Mesendoderm (in vitro differentiated cells): ENCODE data around the gene SRSF6. TPM values are rescaled to one million over a fixed set of nuclear protein-coding genes. Genes with fewer than 3 reads are reported as not detected.

Source experiments
- DNase-seq: peaks from one replicate; pipeline ENCODE4 v3.0.0; 2013
- H2AK5ac ChIP-seq: 2 replicates; pipeline ENCODE4 v1.6.1; 2013; ENCODE audit warnings: low read length, inconsistent platforms
- H2BK120ac ChIP-seq: 2 replicates; pipeline ENCODE4 v1.6.1; 2013; ENCODE audit warnings: low read depth, mild to moderate bottlenecking, low read length, moderate library complexity, mixed read lengths
- H2BK15ac ChIP-seq: replicated peaks from 2 replicates; pipeline ENCODE4 v1.6.1; 2013; ENCODE audit warnings: low read depth, mild to moderate bottlenecking, moderate library complexity
- H2BK5ac ChIP-seq: 2 replicates; pipeline ENCODE4 v1.6.1; 2013; ENCODE audit warnings: low read length, inconsistent platforms
- H3K18ac ChIP-seq: 2 replicates; pipeline ENCODE4 v1.6.1; 2013; ENCODE audit warnings: mild to moderate bottlenecking, low read length, mixed read lengths
- H3K23ac ChIP-seq: one replicate; pipeline ENCODE4 v1.6.1; 2013; ENCODE audit warnings: low read length
- H3K27ac ChIP-seq: 2 replicates; pipeline ENCODE4 v1.5.1; 2013; ENCODE audit warnings: low read depth, mild to moderate bottlenecking, inconsistent platforms, low read length, moderate library complexity
- H3K27me3 ChIP-seq: 2 replicates; pipeline ENCODE4 v1.6.1; 2013; ENCODE audit warnings: low read length, control low read depth, mild to moderate bottlenecking, inconsistent platforms; ENCODE audit not compliant: insufficient read depth, poor library complexity
- H3K36me3 ChIP-seq: 2 replicates; pipeline ENCODE4 v1.6.1; 2013; ENCODE audit warnings: low read length, inconsistent platforms; ENCODE audit not compliant: control insufficient read depth, insufficient read depth
- H3K4ac ChIP-seq: one replicate; pipeline ENCODE4 v1.6.1; 2013; ENCODE audit warnings: low read depth, mild to moderate bottlenecking, low read length, moderate library complexity
- H3K4me1 ChIP-seq: 2 replicates; pipeline ENCODE4 v1.6.1; 2013; ENCODE audit warnings: low read depth, low read length, inconsistent platforms; ENCODE audit not compliant: control insufficient read depth
- H3K4me2 ChIP-seq: 2 replicates; pipeline ENCODE4 v1.6.1; 2013; ENCODE audit warnings: low read length
- H3K4me3 ChIP-seq: 2 replicates; pipeline ENCODE4 v1.5.1; 2013; ENCODE audit warnings: mild to moderate bottlenecking, low read length
- H3K56ac ChIP-seq: one replicate; pipeline ENCODE4 v1.6.1; 2013; ENCODE audit warnings: low read length
- H3K79me1 ChIP-seq: 2 replicates; pipeline ENCODE4 v1.6.1; 2013; ENCODE audit warnings: low read length, inconsistent platforms
- H3K79me2 ChIP-seq: 2 replicates; pipeline ENCODE4 v1.6.1; 2013; ENCODE audit warnings: mild to moderate bottlenecking, low read length; ENCODE audit not compliant: control insufficient read depth, insufficient read depth
- H3K9ac ChIP-seq: 2 replicates; pipeline ENCODE4 v1.6.1; 2013; ENCODE audit warnings: low read length, inconsistent platforms
- H4K5ac ChIP-seq: one replicate; pipeline ENCODE4 v1.6.1; 2013; ENCODE audit warnings: low read length
- H4K8ac ChIP-seq: one replicate; pipeline ENCODE4 v1.6.1; 2013; ENCODE audit warnings: low read depth, mild to moderate bottlenecking, control low read depth, low read length, moderate library complexity
- WGBS: extraction: QIAGEN DNeasy Blood & Tissue Kit; methylation state at CpG from one replicate; pipeline ENCODE4 v1.1.7; 2013; ENCODE audit warnings: low lambda C conversion rate, missing lambda C conversion rate; ENCODE audit not compliant: insufficient coverage; ENCODE audit errors: extremely low coverage; 5-methylcytosine and 5-hydroxymethylcytosine counted together
- polyA plus RNA-seq, 2 experiments: library from polyadenylated mRNA; stranded (reverse); fragments of 200-250 nt; gene quantifications; one replicate each; pipeline ENCODE4 v1.2.3, GENCODE V29; 2013

SRSF6 gene
- 155 TPM for polyA plus RNA-seq (2013, experiment 1 of 2)
- polyA plus RNA-seq (2013, experiment 2 of 2) = 154 TPM

- peaks cover 5% of the 10 kb centered on the region for H3K79me1 ChIP-seq
- DNase-seq = peak; percentile 93
- peak within 1 kb of the TSS; percentile 100 for H3K9ac ChIP-seq
- H3K4me1 ChIP-seq = peaks cover 2% of the 10 kb centered on the region
- peak within 1 kb of the TSS; percentile 85 for H2AK5ac ChIP-seq
- H4K5ac ChIP-seq = peak within 1 kb of the TSS; percentile 84
- H3K4ac ChIP-seq = peak within 1 kb of the TSS; percentile 98
- peak within 1 kb of the TSS; percentile 98 for H3K4me3 ChIP-seq
- no peaks in the 10 kb centered on the region for H3K27me3 ChIP-seq
- WGBS = no CpG with 5 or more reads among the region's 101 CpGs
- peaks cover 9% of the 10 kb centered on the region for H3K36me3 ChIP-seq
- H3K27ac ChIP-seq = peak within 1 kb of the TSS; percentile 93
- H3K18ac ChIP-seq = peak within 1 kb of the TSS; percentile 99
- peaks cover 24% of the 10 kb centered on the region for H3K79me2 ChIP-seq
- peak within 1 kb of the TSS; percentile 100 for H3K23ac ChIP-seq
- H4K8ac ChIP-seq = peak within 1 kb of the TSS; percentile 87
- peak within 1 kb of the TSS; percentile 86 for H3K4me2 ChIP-seq
- peak within 1 kb of the TSS; percentile 100 for H3K56ac ChIP-seq
- H2BK120ac ChIP-seq = no peak within 1 kb of the TSS
- H2BK15ac ChIP-seq = no peak within 1 kb of the TSS
- H2BK5ac ChIP-seq = peak within 1 kb of the TSS; percentile 92
These were observed at the start of gene SRSF6 for GRCh38 chr20:43457640-43458421. Gene SRSF6, plus strand, starts transcription at chr20:43457896. Its CDS starts 138 bp downstream, at chr20:43458034.

- H2BK120ac ChIP-seq = no peak overlapping the region
- H2AK5ac ChIP-seq = no peak overlapping the region
- no peak overlapping the region for H3K27ac ChIP-seq
- no peaks in the 10 kb centered on the region for H3K27me3 ChIP-seq
- H3K79me2 ChIP-seq = no peaks in the 10 kb centered on the region
- H4K8ac ChIP-seq = no peak overlapping the region
- no peak overlapping the region for H2BK5ac ChIP-seq
- no CpG with 5 or more reads among the region's 11 CpGs for WGBS
- H3K4me3 ChIP-seq = no peak overlapping the region
- no peaks in the 10 kb centered on the region for H3K79me1 ChIP-seq
- peak; percentile 79 for DNase-seq
- no peak overlapping the region for H4K5ac ChIP-seq
- H3K23ac ChIP-seq = no peak overlapping the region
- H3K4me1 ChIP-seq = no peaks in the 10 kb centered on the region
- H3K36me3 ChIP-seq = no peaks in the 10 kb centered on the region
- no peak overlapping the region for H3K9ac ChIP-seq
- no peak overlapping the region for H3K4me2 ChIP-seq
- H3K56ac ChIP-seq = peak overlapping the region; percentile 27
- no peak overlapping the region for H3K18ac ChIP-seq
- no peak overlapping the region for H3K4ac ChIP-seq
- H2BK15ac ChIP-seq = no peak overlapping the region
These were observed 48.7 kb upstream of the SRSF6 start for GRCh38 chr20:43408848-43409576.

GRCh38 chr20:43409577-43409913 lies 48.2 kb upstream of the SRSF6 start:
- Histone ChIP-seq H3K4me2 (no peak overlapping the region), H2BK5ac (no peak overlapping the region), H2AK5ac (no peak overlapping the region), H4K5ac (no peak overlapping the region), H3K27ac (no peak overlapping the region), H3K4me1 (no peaks in the 10 kb centered on the region), H3K4me3 (no peak overlapping the region), H3K56ac (no peak overlapping the region), H3K4ac (no peak overlapping the region), H3K18ac (no peak overlapping the region), H3K79me1 (no peaks in the 10 kb centered on the region), H2BK120ac (no peak overlapping the region), H3K36me3 (no peaks in the 10 kb centered on the region), H3K23ac (no peak overlapping the region), H3K79me2 (no peaks in the 10 kb centered on the region), H3K27me3 (no peaks in the 10 kb centered on the region), H3K9ac (no peak overlapping the region), H4K8ac (no peak overlapping the region), H2BK15ac (no peak overlapping the region)
- DNase-seq = no peak
- WGBS = no CpG with 5 or more reads among the region's 2 CpGs

GRCh38 chr20:43415661-43416430 lies 41.9 kb upstream of the SRSF6 start:
- no peaks in the 10 kb centered on the region for H3K36me3 ChIP-seq
- peak overlapping the region; percentile 25 for H3K56ac ChIP-seq
- no peak overlapping the region for H4K5ac ChIP-seq
- H3K79me1 ChIP-seq = no peaks in the 10 kb centered on the region
- no peak overlapping the region for H3K4ac ChIP-seq
- H3K4me1 ChIP-seq = no peaks in the 10 kb centered on the region
- H3K4me2 ChIP-seq = no peak overlapping the region
- no peak overlapping the region for H3K9ac ChIP-seq
- WGBS = no CpG with 5 or more reads among the region's 12 CpGs
- no peaks in the 10 kb centered on the region for H3K27me3 ChIP-seq
- H3K4me3 ChIP-seq = no peak overlapping the region
- H2BK5ac ChIP-seq = no peak overlapping the region
- peak; percentile 51 for DNase-seq
- H4K8ac ChIP-seq = no peak overlapping the region
- H3K79me2 ChIP-seq = no peaks in the 10 kb centered on the region
- no peak overlapping the region for H2BK15ac ChIP-seq
- no peak overlapping the region for H3K23ac ChIP-seq
- H2AK5ac ChIP-seq = no peak overlapping the region
- no peak overlapping the region for H2BK120ac ChIP-seq
- H3K27ac ChIP-seq = no peak overlapping the region
- H3K18ac ChIP-seq = no peak overlapping the region

- DNase-seq = no peak
- H3K18ac ChIP-seq = no peak overlapping the region
- no peak overlapping the region for H3K4me3 ChIP-seq
- no peaks in the 10 kb centered on the region for H3K79me1 ChIP-seq
- no peak overlapping the region for H3K56ac ChIP-seq
- no peaks in the 10 kb centered on the region for H3K79me2 ChIP-seq
- no peak overlapping the region for H3K4me2 ChIP-seq
- H2BK5ac ChIP-seq = no peak overlapping the region
- H3K4me1 ChIP-seq = no peaks in the 10 kb centered on the region
- no peak overlapping the region for H2BK15ac ChIP-seq
- H3K27me3 ChIP-seq = no peaks in the 10 kb centered on the region
- no peaks in the 10 kb centered on the region for H3K36me3 ChIP-seq
- no CpG with 5 or more reads among the region's 6 CpGs for WGBS
- no peak overlapping the region for H2BK120ac ChIP-seq
- no peak overlapping the region for H4K8ac ChIP-seq
- H3K4ac ChIP-seq = no peak overlapping the region
- no peak overlapping the region for H3K9ac ChIP-seq
- H4K5ac ChIP-seq = no peak overlapping the region
- H3K23ac ChIP-seq = no peak overlapping the region
- H2AK5ac ChIP-seq = no peak overlapping the region
- no peak overlapping the region for H3K27ac ChIP-seq
These were observed 41.0 kb upstream of the SRSF6 start for GRCh38 chr20:43416591-43417228.
